Colonic mucosa (tissue), 4 donors: ENCODE results near the gene TPK1. TPM values are rescaled to one million over a fixed set of nuclear protein-coding genes. Genes with fewer than 3 reads are reported as not detected.

ENCODE experiments used
- DNase-seq: peaks from one replicate; pipeline ENCODE4 v3.0.0-alpha.2; 2020
- H3K27ac ChIP-seq: fragments of 200-600 bp; one replicate; pipeline ENCODE4 v1.8.0; 2021
- H3K27me3 ChIP-seq: fragments of 200-600 bp; one replicate; pipeline ENCODE4 v1.8.0; 2021
- H3K36me3 ChIP-seq: fragments of 200-600 bp; one replicate; pipeline ENCODE4 v1.8.0; 2021
- H3K4me1 ChIP-seq: fragments of 200-600 bp; one replicate; pipeline ENCODE4 v1.8.0; 2021; ENCODE audit warnings: mild to moderate bottlenecking
- H3K4me3 ChIP-seq: fragments of 200-600 bp; one replicate; pipeline ENCODE4 v1.8.0; 2021
- H3K9ac ChIP-seq, 2 donors: one replicate each; pipeline ENCODE4 v1.7.0; 2013; ENCODE audit warnings: control low read depth in 2 of 2, low read depth in 2 of 2, low read length in 2 of 2
- H3K9me3 ChIP-seq: fragments of 200-600 bp; one replicate; pipeline ENCODE4 v1.8.0; 2021
- intact Hi-C: fragments of 100-400 bp; cut with DNase I; formaldehyde crosslinking; loops from one replicate; pipeline ENCODE4 v1.14.1; 2022
- total RNA-seq, 2 donors: library from RNA; stranded (reverse); fragmentation: NEBNext Ultra II Directional in 1 of 2; extraction: Animal tissue kit (Norgen Biotek cat#: 25700) in 1 of 2; gene quantifications; one replicate each; pipeline ENCODE4 v1.2.1, GENCODE V29; 2021
- TF ChIP-seq, protein P1 (sequence below): fragments of 200-600 bp; IDR thresholded peaks from one replicate; pipeline ENCODE4 v1.8.0; 2022; ENCODE audit warnings: antibody characterized with exemption, mild to moderate bottlenecking
- donor health status: healthy.
- donor health status: DM: no; HTN: no; CAD: no.
- donor health status: DM: no; HTN: no; CAD: no.

Gene TPK1
- total RNA-seq, 2 donors from 2014 or later: 8.0 to 18.8 TPM

DNA sequence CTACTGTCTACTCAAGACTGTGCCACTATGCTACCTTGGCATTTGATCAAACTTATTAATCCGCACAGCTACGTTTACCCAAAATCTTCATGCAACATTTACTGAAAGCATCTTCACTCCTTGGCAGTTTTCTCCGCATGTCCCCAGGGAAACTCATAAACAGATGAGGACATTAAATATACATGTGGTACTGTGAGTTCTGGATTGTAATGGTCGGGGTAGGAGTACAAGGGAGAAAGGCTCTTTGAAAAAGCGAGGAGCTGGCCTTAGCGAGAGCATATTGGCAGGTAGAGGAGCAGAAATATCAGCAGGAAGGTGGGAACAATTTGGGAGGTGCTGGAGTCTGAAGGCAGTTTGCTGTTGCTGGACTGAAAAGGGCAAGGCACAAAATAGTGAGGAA, 325.2 kb downstream of the TPK1 start:
- Histone ChIP-seq H3K9me3 (no peaks in the 10 kb centered on the region), H3K27me3 (no peaks in the 10 kb centered on the region), H3K36me3 (no peaks in the 10 kb centered on the region), H3K27ac (no peak overlapping the region), H3K4me3 (no peak overlapping the region), H3K9ac (no peak overlapping the region), H3K4me1 (no peaks in the 10 kb centered on the region)
- intact Hi-C loops: no loop called here
- DNase-seq: no peak
- TF ChIP-seq, protein P1, sequence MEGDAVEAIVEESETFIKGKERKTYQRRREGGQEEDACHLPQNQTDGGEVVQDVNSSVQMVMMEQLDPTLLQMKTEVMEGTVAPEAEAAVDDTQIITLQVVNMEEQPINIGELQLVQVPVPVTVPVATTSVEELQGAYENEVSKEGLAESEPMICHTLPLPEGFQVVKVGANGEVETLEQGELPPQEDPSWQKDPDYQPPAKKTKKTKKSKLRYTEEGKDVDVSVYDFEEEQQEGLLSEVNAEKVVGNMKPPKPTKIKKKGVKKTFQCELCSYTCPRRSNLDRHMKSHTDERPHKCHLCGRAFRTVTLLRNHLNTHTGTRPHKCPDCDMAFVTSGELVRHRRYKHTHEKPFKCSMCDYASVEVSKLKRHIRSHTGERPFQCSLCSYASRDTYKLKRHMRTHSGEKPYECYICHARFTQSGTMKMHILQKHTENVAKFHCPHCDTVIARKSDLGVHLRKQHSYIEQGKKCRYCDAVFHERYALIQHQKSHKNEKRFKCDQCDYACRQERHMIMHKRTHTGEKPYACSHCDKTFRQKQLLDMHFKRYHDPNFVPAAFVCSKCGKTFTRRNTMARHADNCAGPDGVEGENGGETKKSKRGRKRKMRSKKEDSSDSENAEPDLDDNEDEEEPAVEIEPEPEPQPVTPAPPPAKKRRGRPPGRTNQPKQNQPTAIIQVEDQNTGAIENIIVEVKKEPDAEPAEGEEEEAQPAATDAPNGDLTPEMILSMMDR: no peak

GRCh38 chr7:144508702-144509101, 327.2 kb downstream of the TPK1 start:
- intact Hi-C loops: no loop called here
- Histone ChIP-seq H3K27me3 (no peaks in the 10 kb centered on the region), H3K4me3 (no peak overlapping the region), H3K27ac (no peak overlapping the region), H3K9me3 (no peaks in the 10 kb centered on the region), H3K4me1 (no peaks in the 10 kb centered on the region), H3K9ac (no peak overlapping the region), H3K36me3 (no peaks in the 10 kb centered on the region)
- TF ChIP-seq, protein P1: no peak
- no peak for DNase-seq

DNA sequence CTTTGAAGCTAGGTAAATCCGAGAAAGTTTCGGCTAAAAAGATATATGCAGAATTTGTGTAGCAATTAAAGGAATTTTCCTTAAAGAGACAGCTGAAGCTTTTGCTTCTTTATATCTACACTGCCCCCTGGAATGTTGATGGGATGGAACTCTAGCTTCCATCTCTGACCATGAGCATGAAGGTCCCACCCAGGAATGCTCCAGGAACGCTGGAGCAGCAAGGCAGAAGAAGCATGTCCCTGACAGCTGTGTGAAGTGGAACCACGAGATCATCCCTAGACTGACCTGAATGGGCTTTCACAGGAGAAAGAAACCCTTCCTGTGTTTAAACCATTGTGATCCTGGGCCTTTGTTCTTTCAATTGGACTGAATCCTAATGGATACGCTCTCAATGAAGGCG, 332.6 kb downstream of the TPK1 start:
- no peaks in the 10 kb centered on the region for H3K4me1 ChIP-seq
- no peak overlapping the region for H3K9ac ChIP-seq
- H3K4me3 ChIP-seq: no peak overlapping the region
- no peaks in the 10 kb centered on the region for H3K27me3 ChIP-seq
- H3K27ac ChIP-seq: no peak overlapping the region
- H3K36me3 ChIP-seq: no peaks in the 10 kb centered on the region
- TF ChIP-seq, protein P1: no peak
- no peak for DNase-seq
- H3K9me3 ChIP-seq: no peaks in the 10 kb centered on the region
- intact Hi-C loops: no loop called here

DNA sequence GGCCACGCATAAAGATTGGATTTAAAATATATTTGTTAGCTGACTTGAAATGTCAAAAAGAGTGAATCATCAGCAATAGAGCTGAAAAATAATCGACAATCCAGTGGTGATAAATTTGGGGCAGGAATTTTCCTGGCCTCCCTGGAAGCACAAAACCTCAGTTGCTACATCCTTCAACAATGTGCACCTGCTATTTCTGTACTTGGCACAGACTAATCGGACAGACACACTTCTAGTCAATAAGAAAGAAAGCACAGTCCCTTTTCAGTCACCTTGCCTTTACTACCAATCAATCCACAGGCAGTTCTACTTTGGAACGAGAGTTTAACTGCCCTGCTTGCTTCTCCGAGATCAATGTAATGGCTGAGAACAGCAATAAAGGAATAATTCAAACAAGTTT, 335.6 kb downstream of the TPK1 start:
- Histone ChIP-seq H3K4me3 (no peak overlapping the region), H3K9ac (no peak overlapping the region), H3K36me3 (no peaks in the 10 kb centered on the region), H3K27ac (no peak overlapping the region), H3K27me3 (no peaks in the 10 kb centered on the region), H3K9me3 (no peaks in the 10 kb centered on the region), H3K4me1 (no peaks in the 10 kb centered on the region)
- DNase-seq: no peak
- TF ChIP-seq, protein P1: no peak
- intact Hi-C loops: no loop called here

DNA sequence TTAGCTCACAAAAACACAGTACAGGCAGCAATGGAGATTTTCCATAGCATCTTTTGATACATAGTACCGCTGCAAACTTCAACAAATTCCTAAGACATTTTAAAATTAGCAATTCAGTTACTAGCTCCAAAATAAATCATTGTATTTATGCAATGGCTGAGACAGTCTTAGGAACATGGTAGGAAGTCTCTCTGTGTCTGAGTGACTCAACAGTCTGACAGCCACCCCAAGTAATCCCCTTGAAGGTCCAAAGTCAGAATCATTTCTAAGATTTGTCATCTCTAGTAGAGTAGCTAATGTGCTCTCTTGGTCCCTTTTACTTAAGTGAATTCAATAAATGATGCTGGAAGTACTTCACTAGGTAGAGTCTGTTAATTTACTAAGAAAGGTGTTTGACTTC, 338.6 kb downstream of the TPK1 start:
- no peaks in the 10 kb centered on the region for H3K4me1 ChIP-seq
- H3K4me3 ChIP-seq: no peak overlapping the region
- no peaks in the 10 kb centered on the region for H3K9me3 ChIP-seq
- DNase-seq: no peak
- no peaks in the 10 kb centered on the region for H3K27me3 ChIP-seq
- no peak overlapping the region for H3K9ac ChIP-seq
- H3K36me3 ChIP-seq: no peaks in the 10 kb centered on the region
- H3K27ac ChIP-seq: no peak overlapping the region
- intact Hi-C loops: no loop called here
- TF ChIP-seq, protein P1: no peak

DNA sequence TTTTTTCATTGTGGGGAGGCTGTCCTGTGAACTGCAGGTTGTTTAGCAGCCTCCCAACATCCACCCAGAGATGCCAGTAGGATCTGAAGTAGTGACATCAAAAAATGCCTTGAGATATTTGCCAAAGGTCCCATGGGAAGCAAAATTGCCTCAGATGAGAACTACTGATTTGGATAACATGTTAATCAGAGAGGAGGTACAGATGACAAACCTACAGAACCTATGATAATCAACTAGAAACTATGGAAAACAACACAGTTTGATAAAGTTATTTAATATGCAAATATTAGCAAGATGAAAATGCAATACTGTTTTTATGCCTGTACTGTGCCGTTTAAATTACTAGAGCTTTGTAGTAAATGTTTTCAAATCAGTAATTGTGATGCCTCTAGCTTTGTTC, 341.5 kb downstream of the TPK1 start:
- Histone ChIP-seq H3K27me3 (no peaks in the 10 kb centered on the region), H3K36me3 (no peaks in the 10 kb centered on the region), H3K4me1 (no peaks in the 10 kb centered on the region), H3K9me3 (no peaks in the 10 kb centered on the region), H3K4me3 (no peak overlapping the region), H3K9ac (no peak overlapping the region), H3K27ac (no peak overlapping the region)
- intact Hi-C loops: no loop called here
- TF ChIP-seq, protein P1: no peak
- DNase-seq: no peak
